Activated gamma-delta T cell treated with Interleukin-2 at 50 U/mL for 16 hours (primary cell): ENCODE measurements around the gene FOXJ2.
"Not testable (repeated sequence)": the region's sequence is repeated elsewhere in the genome, so short reads cannot be mapped to it uniquely, and the experiment has no call there.

ENCODE experiments used
- DNase-seq: peaks from one replicate; pipeline ENCODE4 v3.0.0-alpha.2; 2020

The FOXJ2 gene

DNA sequence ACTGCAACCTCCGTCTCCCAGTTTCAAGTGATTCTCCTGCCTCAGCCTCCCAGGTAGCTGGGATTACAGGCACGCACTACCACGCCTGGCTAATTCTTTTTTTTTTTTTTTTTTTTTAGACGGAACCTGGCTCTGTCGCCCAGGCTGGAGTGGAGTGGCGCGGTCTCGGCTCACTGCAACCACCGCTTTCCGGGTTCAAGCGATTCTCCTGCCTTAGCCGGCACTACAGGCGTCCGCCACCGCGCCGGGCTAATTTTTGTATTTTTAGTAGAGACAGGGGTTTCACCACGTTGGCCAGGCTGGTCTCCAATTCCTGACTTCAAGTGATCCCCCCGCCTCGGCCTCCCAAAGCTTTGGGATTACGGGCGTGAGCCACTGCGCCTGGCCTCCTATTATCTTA lies 1.5 kb upstream of the FOXJ2 start:
- not testable (repeated sequence) for DNase-seq

DNA sequence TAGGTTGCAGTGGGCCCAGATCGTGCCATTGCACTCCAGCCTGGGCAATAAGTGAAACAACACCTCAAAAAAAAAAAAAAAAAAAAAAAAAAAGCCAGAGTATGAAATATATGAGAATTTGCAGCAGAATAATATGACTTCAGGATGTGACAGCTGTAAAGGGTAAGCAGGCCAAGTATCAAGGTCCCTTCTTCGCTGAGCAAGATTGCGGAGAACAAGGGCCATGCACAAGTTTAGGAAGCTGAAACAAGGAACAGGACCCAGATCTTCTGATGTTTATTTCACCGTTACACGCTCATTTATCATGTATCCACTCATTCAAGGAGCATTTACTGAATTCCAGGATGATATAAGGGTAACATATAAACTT lies 659 bp upstream of the FOXJ2 start:
- no peak for DNase-seq

DNA sequence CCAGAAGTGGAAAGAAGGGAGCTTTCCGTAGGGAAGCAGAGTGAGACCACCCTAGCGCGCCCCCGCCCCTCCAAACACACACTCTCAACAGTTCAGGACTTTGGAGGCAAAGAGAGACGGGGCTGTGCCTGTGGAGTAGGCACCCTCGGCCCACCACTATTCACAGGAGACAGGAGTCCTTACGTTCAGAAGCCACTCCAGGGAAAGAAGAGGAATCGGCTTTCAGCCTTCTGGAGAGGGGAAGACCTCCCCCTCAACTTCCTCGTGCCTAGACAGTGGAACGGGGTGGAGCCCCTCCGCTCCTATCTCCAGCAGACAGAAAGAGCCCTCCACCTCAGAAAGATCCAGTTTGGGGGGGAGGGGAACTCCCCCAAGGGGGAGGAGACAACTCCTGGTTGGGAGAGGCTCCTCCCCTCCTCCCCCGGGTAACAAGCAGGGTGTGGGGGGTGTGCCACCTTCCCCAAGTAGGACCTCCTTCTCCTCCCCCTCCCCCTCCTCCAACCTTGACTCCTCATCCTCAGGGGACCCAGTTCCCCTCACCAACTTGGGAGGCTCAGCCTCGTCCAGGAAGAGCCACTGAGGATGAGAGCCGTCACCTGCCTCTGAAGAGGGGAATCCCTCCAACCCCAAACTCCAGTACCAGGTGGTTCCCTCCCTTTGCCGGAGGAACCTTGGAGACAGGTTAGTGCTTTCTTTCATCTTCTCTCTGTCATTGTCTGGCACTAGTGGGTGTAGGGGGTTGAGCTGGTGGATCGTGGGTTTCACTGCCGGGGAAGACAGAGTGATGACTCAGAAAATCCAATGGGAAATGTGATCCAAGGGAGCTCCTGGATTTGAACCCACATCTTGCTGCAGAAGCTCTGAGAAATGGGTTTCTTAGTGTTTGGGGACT lies 883 bp downstream of the FOXJ2 start:
- DNase-seq, result peak; percentile 14

DNA sequence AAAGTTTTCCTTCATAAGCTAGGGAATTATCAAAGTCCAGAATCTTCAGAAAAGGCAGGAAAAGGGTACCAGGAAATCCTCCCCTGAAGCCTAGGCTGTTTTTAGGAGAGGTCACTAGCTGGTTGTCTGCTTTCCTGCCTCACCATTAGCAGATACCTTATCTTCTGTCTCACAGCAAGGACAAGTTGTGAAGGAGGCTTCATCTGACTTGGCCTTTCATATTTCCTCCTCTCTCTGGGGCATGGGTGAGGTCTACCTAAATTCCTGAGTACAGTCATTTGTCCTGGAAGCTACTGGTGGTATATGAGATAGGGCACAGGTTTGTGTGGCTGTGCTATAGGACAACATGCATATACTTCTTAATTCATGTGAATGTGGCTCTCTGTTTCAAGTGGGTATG lies 2.3 kb downstream of the FOXJ2 start:
- DNase-seq, result no peak

DNA sequence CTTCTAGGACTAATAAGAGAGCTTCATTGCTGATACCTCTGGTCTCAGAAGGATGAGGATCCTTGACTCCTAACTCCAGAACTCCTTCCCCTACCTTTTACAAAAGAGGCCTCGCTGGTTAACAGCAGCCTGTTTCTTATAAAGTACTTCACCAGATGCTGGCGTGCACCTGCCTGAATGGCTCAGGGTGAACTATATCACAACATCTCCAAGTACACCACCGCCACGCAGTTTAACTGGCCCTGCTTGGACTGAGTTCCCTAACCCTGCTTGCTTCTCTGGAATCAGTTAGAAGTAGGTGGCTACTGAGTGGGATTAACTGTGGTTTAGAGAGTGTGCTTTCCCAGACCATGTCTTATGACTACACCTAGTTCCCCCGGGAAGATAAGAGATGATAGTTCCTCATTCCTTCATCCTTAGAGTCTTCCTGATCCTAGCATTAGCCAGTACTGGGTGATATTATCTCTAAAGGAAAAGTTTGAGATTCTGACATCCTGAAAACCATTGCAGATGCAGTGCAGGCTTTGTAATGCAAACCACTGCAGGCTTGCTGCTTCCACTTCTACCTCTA lies 3.0 kb downstream of the FOXJ2 start:
- DNase-seq, result no peak

DNA sequence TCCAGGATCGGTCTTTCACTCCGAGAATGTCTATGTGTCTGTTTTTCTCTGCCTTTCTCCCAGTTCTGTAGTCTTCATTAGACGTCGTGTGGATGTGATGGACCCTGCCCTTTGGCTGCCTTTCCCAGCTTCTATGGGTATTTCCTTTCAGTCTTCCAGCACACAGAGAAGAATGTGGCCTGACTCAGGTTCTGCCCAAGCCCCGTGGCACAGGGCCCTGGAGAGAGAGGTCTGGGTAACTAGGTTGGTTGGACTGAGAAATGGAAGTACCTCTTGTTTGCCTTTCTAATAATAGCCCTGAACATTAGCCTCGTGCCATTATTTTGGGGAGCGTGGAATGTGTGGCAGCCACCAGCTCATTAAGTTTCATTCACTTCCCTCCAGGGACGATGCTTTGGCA lies 3.8 kb downstream of the FOXJ2 start:
- no peak for DNase-seq

DNA sequence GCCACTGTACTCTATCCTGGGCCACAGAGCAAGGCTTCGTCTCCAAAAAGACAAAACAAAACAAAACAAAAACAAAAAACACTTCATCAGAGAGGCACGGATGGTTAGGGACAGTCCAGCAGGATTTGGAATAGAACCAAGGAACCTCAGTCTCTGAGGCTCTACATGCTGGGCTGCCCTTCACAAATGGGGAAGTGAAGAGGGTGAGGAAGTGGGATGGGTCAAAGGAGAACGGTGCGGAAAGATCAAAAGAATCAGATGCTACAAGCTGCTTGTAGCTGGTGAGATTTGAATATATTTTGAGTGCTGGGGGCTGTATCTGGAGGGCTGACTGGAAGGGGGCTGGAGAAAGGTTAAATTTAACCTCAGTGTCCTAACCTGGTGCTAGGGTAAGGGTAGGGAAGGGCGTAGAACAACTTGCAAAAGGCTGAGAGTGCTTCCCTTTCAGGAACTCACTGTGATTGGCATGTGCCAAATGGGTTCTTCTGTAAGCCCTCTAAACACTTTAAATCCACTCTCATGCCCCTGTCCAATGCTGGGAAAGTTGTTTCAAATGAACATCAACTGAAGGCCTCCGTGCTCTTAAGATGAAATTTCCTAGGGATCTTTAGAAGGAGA lies 4.6 kb downstream of the FOXJ2 start:
- no peak for DNase-seq

DNA sequence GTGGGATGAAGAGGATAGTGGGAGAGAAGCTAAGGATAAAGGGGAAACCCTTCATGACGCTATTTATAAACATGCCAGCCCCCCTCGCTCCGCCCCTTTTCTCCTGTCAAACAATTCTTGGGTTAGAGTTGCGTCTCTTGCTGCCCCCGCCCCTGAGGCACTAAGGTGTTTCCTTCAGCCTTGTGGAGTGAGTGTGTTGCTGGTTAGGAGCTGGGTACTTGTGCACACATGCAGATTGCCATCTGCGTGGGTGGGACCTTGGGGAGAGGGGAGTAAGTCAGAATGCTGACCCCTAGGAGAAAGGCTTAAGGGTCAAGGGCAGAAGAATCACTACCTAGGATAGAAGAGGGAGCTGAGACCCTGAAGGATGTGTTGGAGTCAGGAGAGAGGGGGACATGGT lies 5.4 kb downstream of the FOXJ2 start:
- no peak for DNase-seq

DNA sequence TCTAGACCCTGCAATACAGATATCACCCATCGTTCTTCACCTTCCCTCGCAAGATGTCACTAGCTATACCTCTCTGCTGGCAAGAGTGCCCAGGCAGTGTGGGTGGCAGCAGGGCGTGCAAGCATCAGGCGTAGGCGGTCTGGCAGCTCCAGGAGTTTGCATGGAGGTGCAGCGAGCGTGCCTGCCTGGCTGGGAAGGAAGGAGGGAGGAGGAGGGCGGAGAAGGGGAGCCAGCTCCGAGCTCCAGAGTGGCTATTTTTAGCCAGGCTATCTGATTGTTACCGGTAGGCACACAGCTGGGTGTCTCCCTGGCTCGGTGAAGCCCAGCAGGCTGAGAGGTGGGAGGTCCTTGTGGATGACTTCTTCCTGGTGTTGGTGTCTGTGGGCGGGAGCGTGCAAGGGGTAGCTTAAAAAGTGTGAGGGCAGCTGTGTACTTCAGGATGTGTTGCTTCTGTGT lies 6.2 kb downstream of the FOXJ2 start:
- peak; percentile 19 for DNase-seq

DNA sequence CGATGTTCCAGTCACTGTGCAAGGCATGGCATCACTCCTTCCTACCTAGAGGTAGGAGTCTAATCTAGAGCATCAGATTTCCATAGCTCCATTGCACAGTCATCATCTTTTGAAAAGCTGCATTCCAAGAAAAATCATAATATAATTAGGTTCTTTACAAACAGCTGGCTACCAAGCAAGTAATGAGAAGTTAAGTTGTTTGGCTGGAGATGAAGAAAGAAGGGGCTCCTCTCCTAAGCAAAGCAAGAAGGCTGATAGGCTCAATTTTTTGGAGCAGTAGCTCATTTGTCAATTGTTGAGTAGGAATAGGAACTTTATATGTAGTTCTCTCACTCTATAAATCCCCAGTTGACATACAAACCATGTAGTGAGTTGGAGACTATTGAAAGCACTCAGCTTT lies 8.3 kb downstream of the FOXJ2 start:
- DNase-seq, result no peak

DNA sequence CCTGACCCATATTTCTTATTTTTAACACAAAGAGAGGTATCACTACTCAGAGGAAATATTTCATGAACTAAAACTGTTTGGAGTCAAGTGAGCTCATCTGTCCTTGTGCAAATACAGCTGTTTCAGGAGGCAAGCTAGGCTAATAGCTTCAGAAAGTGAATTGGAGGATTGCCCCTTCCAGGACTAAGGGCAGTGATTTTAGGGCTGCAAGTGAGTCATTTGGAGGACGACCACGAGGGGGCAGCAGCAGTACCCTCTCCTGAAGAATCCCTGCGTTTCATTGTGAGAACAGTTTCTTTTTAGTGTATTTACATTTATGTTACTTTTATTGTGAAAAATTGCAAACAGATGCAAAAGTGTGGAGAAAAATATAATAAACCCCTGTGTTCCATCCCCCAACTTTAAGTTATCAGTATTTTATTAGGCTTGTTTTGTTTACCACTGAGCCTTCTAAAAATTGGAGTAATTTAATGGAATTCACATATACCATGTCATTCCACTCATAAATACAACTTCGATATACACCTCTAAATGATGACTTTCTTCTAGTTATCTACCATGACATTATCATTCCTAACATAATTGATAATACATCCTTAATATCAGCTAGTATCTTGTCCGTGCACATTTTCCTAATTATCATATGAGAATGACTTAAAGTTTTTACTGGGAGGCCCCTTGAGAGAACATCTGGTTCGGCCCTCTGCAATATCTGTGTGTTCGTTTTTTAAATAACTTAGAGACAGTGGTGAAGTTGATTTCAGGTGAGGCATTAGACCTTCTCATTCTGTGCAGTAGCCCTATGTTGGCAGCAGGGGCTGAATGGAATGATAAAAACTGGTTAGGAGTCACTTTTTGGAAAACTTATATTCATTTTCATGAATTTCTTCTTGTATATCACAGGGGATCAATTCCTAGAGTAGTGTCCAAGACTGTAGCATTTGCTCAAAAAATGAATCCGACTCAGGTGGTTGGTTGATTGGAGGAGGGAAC lies 13.7 kb downstream of the FOXJ2 start:
- DNase-seq, result peak; percentile 84

DNA sequence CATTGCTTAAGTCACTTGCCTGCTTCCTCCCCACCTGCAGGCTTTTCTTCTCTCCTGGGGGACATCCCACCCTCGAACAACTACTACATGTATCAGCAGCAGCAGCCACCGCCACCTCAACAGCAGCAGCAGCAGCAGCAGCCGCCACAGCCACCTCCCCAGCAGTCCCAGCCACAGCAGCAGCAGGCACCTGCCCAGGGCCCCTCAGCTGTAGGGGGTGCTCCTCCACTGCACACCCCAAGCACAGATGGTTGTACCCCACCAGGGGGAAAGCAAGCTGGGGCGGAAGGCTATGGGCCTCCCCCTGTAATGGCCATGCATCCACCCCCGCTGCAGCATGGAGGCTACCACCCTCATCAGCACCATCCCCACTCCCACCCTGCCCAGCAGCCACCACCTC lies 15.3 kb downstream of the FOXJ2 start:
- DNase-seq, result no peak

DNA sequence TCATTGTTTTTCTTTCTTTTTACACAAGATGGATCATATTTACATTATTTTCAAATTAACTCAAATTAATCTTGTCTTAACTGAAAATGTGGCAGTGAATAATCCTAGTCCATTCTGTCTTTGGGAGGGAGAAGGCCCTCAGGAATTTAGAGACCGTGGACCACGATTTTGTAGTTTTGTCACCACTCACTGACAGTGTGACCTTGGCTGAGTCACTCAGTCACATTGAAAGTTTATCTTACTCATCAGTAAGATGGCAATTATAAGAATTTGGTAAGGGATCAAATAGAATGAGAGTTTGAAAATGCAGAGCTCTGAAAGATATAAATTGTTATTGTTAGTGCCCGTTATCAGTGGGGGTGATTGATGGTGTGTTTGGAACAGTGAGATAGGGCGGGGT lies 16.4 kb downstream of the FOXJ2 start:
- DNase-seq, result no peak

DNA sequence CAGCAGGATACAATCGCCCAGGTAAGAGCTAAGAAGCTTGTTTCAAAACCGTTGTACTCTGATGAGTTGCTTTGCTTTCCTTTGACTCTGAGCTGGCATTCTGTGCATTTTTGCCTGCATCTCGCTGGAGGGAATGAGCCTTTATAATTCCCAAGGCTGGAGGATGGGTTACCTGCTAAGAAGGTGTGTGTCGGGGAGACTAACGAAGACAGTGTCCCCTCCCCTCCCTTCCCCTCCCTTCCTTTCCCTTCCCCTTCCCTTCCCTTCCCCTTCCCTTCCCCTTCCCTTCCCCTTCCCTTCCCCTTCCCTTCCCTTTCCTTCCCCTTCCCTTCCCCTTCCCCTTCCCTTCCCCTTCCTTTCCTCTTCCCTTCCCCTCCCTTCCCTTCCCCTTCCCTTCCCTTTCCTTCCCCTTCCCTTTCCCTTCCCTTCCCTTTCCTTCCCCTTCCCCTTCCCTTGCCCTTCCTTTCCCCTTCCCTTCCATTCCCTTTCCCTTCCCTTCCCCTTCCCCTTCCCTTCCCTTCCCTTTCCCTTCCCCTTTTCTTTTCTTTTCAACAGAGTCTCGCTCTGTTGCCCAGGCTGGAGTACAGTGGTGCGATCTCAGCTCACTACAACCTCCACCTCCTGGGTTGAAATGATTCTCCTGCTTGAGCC lies 18.2 kb downstream of the FOXJ2 start:
- DNase-seq, result no peak

DNA sequence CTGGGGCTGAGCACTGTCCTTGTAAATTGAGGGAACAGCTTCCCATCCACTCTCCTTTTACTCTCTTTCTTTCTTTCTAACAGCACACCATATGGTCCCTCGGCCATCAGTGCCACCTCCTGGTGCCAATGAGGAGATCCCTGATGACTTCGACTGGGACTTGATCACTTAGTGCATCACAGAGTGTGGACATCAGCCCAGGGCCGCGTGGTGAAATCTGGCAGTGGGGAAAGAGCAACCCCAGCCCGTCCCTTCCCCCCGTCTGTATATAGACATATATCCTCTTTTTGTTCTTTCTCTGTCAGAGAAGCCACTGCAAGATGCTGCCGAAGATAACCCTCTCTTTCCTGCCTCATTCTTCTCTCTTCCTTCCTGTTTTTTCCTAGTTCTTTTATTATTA lies 20.2 kb downstream of the FOXJ2 start:
- no peak for DNase-seq

DNA sequence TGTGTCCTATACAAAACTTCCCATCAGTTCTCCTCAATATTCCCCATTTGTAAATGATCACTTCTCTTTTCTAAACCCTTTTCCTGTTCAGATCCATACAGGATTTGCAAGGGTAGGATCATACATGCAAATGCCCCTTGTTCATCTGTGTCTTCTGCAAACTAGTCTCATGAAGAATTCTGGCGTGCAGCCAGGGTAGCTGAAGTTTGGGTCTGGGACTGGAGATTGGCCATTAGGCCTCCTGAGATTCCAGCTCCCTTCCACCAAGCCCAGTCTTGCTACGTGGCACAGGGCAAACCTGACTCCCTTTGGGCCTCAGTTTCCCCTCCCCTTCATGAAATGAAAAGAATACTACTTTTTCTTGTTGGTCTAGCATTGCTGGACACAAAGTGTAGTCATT lies 22.3 kb downstream of the FOXJ2 start:
- no peak for DNase-seq

DNA sequence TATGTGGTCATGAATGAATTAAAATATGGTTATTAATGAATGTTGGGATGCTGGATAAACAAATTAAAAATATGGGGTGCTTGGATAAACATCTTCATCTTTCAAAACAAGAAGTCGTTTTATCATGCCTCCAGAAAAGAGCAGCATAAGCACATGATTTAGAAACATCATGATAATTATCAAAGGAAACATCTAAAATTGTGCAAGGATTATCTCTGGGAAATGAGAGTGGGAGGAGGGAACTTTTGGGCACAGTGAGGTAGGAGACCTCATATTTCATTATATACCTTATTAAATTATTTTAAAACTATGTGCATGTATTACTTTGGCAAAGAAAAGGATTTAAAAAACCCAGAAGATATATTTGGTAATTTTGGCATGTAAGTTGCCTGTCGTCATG lies 24.8 kb downstream of the FOXJ2 start:
- DNase-seq, result no peak

DNA sequence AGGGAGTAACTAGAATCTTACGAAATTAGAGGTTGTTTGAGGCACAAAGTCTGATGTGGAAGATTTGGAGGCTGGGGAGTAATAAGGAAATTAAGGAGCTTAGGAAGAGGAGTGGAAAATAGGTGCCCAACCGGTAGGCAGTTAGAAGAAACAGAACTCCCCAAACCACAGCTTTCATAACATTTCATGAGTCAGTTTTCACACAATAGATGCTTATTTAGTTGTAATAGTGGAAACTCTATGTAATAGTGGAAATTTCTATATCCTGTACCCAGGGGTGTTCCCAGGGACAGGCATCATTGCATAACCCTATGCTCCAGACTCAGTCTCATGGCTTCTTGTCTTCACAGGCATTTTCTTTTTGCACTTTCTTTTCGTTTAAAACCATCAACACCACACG lies 25.3 kb downstream of the FOXJ2 start:
- DNase-seq, result no peak

DNA sequence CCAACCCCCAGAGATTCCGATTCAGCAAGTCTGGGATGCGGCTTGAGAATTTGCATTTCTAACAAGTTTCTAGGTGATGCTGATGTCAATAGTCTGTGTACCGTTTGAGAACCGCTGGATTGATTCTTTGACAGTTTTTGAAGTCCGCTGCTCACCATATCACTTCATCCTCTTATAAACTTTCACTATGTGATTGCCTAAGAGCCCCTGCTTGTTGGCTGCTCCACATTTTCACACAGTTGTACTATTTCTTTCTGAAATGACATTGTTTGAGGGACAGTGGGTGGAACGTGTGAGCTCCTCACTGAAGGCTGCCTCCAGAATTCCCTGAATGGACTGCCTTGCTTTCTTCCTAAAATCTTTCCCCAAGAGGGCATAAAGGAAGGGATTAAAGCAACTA lies 26.0 kb downstream of the FOXJ2 start:
- no peak for DNase-seq

DNA sequence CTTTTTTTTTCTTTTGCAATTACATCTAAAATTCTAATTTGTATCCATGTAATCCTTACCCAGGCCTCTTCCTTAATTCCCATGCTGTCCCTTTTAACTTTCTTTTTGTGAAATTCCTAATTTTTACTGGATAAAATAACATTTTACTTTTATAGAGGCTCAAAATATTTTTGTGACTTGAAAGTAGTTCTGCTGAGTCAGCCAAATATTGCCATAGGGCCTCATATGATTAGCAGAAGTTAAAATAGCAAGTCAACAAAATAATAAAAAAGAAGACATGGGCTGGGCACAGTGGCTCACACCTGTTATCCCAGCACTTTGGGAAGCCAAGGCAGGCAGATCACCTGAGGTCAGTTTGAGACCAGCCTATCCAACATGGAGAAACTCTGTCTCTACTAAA lies 31.6 kb downstream of the FOXJ2 start:
- DNase-seq, result no peak

DNA sequence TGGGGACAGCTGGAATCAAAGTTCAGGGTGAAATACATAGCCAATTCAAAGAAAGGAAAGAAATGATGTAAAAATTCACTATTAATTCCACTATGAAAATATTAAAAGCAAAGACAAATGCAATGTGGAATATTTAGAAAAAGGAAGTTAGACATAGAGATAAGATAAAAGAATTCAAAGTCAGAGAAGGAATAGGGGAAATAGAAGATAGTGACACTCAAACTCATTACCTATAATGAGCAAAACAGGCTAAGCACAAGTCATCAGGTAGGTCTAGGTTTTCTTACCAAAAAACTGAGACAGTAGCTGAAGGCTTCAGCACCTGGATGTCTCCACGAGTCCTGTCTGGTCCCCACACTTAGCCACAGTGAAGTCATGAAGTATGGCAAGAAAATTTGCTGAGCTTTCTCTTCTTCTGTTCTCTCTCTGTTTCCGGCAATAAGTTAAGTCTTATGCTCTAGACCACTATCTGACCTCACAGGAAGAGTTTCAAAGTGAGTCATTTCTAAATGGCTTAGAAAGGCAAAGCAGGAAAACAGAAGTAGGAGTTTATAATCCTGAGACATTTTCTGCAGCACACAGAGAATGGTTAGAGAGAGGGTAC lies 33.6 kb downstream of the FOXJ2 start, which contains the start of gene C3AR1:
C3AR1 (minus strand) TSS at position 369 of the 604 bp plus-strand sequence. CDS start 6,174 bp downstream, outside the sequence.
- DNase-seq, result peak; percentile 24

DNA sequence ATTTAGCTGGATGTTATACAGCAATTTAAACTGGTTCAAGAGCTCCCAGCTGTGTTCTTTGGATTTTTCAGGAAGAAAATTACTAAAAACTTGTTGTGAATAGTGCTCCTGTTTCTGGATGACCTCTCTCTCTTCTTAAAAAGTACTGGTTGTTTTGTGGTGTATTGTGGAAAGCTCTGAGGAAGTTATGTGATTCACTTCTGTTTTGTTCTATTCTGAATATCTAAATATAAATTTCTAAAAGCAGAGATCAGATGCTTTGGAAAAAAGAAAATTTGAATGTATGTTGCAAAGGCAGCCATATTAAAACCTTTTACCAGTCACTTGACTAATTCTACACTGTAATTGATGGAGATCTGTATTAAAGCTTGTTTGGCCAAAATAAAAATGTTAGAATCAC lies 37.1 kb downstream of the FOXJ2 start:
- DNase-seq, result no peak
